ENCODE results near the gene PSD2.

PSD2 gene

DNA sequence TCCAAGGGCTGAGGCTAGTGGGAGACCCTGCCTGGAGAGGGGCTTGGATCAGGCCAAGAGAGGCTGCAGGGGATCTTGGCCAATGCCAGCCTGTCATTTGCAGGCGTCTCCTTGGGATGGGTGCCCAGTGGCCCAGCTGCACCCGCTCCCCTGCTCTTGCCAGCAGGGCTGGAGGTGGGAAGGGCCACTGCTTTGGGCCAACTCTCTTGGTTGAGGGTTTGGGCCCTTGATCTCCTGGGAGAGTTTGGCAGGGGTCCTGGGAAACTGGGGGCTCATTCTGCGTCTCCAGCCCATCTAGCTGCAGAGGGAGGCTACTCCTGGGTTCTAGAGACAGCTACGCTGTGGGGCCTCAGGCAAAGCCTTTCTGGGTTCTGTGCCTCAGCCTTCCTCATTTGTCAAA, 10.5 kb downstream of the PSD2 start:
- H3K27ac Mint-ChIP-seq = no peak overlapping the region
- TF ChIP-seq, protein P1, sequence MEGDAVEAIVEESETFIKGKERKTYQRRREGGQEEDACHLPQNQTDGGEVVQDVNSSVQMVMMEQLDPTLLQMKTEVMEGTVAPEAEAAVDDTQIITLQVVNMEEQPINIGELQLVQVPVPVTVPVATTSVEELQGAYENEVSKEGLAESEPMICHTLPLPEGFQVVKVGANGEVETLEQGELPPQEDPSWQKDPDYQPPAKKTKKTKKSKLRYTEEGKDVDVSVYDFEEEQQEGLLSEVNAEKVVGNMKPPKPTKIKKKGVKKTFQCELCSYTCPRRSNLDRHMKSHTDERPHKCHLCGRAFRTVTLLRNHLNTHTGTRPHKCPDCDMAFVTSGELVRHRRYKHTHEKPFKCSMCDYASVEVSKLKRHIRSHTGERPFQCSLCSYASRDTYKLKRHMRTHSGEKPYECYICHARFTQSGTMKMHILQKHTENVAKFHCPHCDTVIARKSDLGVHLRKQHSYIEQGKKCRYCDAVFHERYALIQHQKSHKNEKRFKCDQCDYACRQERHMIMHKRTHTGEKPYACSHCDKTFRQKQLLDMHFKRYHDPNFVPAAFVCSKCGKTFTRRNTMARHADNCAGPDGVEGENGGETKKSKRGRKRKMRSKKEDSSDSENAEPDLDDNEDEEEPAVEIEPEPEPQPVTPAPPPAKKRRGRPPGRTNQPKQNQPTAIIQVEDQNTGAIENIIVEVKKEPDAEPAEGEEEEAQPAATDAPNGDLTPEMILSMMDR (IDR thresholded peaks at IDR 0.05; ENCODE audit: unreplicated experiment in 3 of 3) = no peak
- no peaks in the 10 kb centered on the region for H3K4me1 Mint-ChIP-seq
- H3K9me3 Mint-ChIP-seq = no peaks in the 10 kb centered on the region
- no peaks in the 10 kb centered on the region for H3K36me3 Mint-ChIP-seq (ENCODE audit: low read depth)
- H3K4me3 Mint-ChIP-seq = no peak overlapping the region
- peaks cover 55% of the 10 kb centered on the region for H3K27me3 Mint-ChIP-seq (ENCODE audit: low read depth)

GRCh38 chr5:139806726-139807646, 11.4 kb downstream of the PSD2 start:
- no peak overlapping the region for H3K4me3 Mint-ChIP-seq
- no peaks in the 10 kb centered on the region for H3K36me3 Mint-ChIP-seq (ENCODE audit: low read depth)
- H3K4me1 Mint-ChIP-seq = no peaks in the 10 kb centered on the region
- no peaks in the 10 kb centered on the region for H3K9me3 Mint-ChIP-seq
- peaks cover 47% of the 10 kb centered on the region for H3K27me3 Mint-ChIP-seq (ENCODE audit: low read depth)
- no peak overlapping the region for H3K27ac Mint-ChIP-seq
- TF ChIP-seq, protein P1 (IDR thresholded peaks at IDR 0.05; ENCODE audit: unreplicated experiment in 3 of 3) = no peak

GRCh38 chr5:139807647-139808030, 12.0 kb downstream of the PSD2 start:
- Mint-ChIP-seq H3K36me3 (ENCODE audit: low read depth) (no peaks in the 10 kb centered on the region), H3K27me3 (ENCODE audit: low read depth) (peaks cover 43% of the 10 kb centered on the region), H3K4me3 (no peak overlapping the region), H3K27ac (no peak overlapping the region), H3K9me3 (no peaks in the 10 kb centered on the region), H3K4me1 (no peaks in the 10 kb centered on the region)
- TF ChIP-seq, protein P1 (IDR thresholded peaks at IDR 0.05; ENCODE audit: unreplicated experiment in 3 of 3) = no peak

DNA sequence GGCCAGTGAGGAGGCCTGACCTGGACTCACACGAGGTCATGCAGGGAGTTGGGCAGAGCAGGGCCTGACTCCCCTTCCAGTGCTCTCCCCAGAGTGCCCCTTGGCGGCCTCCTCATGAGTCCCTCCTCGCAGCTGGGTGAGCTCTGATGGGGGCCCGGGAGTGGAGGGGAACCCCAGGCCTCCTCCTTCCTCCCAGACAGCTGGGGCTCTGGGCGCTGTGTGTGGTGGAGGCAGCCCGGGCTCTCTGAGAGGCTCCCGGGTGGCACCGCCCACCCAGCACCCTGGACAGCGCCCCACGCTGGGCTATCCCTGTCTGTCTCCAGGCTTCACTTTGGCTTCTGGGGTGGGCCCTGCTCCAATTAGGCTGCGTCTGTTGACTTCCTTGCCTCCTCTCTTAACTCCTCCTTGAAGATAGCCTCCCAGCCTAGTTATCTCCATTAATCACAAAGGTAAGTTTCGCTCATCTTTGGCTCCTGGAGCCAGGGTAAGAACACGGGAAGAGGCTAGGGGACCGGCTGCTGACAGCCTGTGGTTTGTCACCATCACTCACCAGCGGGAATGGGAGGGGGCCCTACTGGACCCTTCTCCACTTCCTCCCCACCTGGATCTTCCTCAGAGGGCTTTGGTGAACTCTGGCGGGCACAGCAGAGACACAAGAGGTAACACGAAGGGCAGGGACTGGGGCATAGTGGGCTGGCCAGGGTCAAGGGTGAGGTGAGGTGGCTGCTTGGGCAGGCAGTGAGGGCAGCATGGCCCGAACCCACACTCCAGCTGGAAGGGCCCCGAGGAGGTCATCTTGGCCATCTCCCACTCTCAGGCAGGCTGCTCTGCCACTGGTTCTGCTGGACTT, 13.1 kb downstream of the PSD2 start:
- Mint-ChIP-seq H3K4me3 (no peak overlapping the region), H3K27ac (no peak overlapping the region), H3K9me3 (no peaks in the 10 kb centered on the region), H3K36me3 (ENCODE audit: low read depth) (no peaks in the 10 kb centered on the region), H3K4me1 (no peaks in the 10 kb centered on the region), H3K27me3 (ENCODE audit: low read depth) (peaks cover 36% of the 10 kb centered on the region)
- TF ChIP-seq, protein P1 (IDR thresholded peaks at IDR 0.05; ENCODE audit: unreplicated experiment in 3 of 3) = no peak

DNA sequence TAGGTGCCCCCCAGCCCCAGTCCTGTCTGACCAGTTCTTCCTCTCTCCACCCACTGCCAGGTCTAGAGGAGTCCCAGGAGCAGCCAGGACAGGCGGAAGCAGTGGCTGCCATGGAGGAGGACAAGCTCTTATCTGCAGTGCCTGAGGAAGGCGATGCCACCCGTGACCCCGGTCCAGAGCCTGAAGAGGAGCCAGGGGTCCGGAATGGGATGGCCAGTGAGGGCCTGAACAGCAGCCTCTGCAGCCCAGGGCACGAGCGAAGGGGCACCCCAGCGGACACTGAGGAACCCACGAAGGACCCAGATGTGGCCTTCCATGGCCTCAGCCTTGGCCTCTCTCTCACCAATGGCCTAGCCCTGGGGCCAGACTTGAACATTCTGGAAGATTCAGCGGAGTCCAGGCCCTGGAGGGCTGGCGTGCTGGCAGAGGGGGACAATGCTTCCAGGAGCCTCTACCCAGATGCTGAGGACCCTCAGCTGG, 13.8 kb downstream of the PSD2 start:
- H3K4me3 Mint-ChIP-seq = no peak overlapping the region
- no peaks in the 10 kb centered on the region for H3K36me3 Mint-ChIP-seq (ENCODE audit: low read depth)

More for the DNA sequence above, 13.8 kb downstream of the PSD2 start:
- Mint-ChIP-seq H3K4me1 (no peaks in the 10 kb centered on the region), H3K9me3 (no peaks in the 10 kb centered on the region), H3K27me3 (ENCODE audit: low read depth) (peaks cover 30% of the 10 kb centered on the region), H3K27ac (no peak overlapping the region)
- TF ChIP-seq, protein P1 (IDR thresholded peaks at IDR 0.05; ENCODE audit: unreplicated experiment in 3 of 3) = no peak
